Thoracic aorta (tissue), 2 donors: Measurements from ENCODE around the gene GMEB2. TPM values are rescaled to one million over a fixed set of nuclear protein-coding genes. Genes with fewer than 3 reads are reported as not detected.

Experiments used
- ATAC-seq: fragments of 150-250 bp; one replicate; pipeline ENCODE4 v1.8.0; 2017; ENCODE audit warnings: low read depth; ENCODE audit not compliant: insufficient number of reproducible peaks, low FRiP score
- DNase-seq: peaks from one replicate; pipeline ENCODE4 v3.0.0-alpha.2; 2020; ENCODE audit warnings: low spot score
- H3K27ac ChIP-seq, 2 donors: fragments of 200-600 bp; sonication (generic); 1 replicate in 1 of 2; 2 replicates in 1 of 2; pipeline ENCODE4 v1.5.1; 2016; ENCODE audit warnings: mild to moderate bottlenecking in 2 of 2, moderate library complexity in 2 of 2
- H3K27me3 ChIP-seq: fragments of 200-600 bp; sonication (generic); replicated peaks from 2 replicates; pipeline ENCODE4 v1.6.0; 2016; ENCODE audit warnings: mild to moderate bottlenecking; ENCODE audit not compliant: insufficient read depth
- H3K36me3 ChIP-seq: fragments of 200-600 bp; sonication (generic); one replicate; pipeline ENCODE4 v1.5.1; 2016
- H3K4me1 ChIP-seq, 2 donors: fragments of 200-600 bp; sonication (generic); 1 replicate in 1 of 2; 2 replicates in 1 of 2; pipeline versions ENCODE4 v1.5.1 to v1.6.0; 2016; ENCODE audit warnings: low read depth in 2 of 2, mild to moderate bottlenecking in 1 of 2; ENCODE audit not compliant: control insufficient read depth in 1 of 2
- H3K4me3 ChIP-seq: fragments of 200-600 bp; sonication (generic); 2 replicates; pipeline ENCODE4 v1.5.1; 2016; ENCODE audit warnings: mild to moderate bottlenecking
- H3K9me3 ChIP-seq: fragments of 200-600 bp; sonication (generic); 2 replicates; pipeline ENCODE4 v1.5.1; 2016
- total RNA-seq, 2 donors: library from RNA; depleted of rRNA; stranded (reverse); fragments of >200 nt; gene quantifications; one replicate each; pipeline versions ENCODE4 v1.1.0 to v1.2.3, GENCODE V29; 2016
- TF ChIP-seq, protein P1 (sequence below): fragments of 200-600 bp; sonication (generic); IDR thresholded peaks from one replicate; pipeline ENCODE4 v1.5.1; 2019; ENCODE audit warnings: antibody characterized with exemption

The GMEB2 gene
- total RNA-seq, 2 donors from 2014 or later, result 10.0 to 14.7 TPM

DNA sequence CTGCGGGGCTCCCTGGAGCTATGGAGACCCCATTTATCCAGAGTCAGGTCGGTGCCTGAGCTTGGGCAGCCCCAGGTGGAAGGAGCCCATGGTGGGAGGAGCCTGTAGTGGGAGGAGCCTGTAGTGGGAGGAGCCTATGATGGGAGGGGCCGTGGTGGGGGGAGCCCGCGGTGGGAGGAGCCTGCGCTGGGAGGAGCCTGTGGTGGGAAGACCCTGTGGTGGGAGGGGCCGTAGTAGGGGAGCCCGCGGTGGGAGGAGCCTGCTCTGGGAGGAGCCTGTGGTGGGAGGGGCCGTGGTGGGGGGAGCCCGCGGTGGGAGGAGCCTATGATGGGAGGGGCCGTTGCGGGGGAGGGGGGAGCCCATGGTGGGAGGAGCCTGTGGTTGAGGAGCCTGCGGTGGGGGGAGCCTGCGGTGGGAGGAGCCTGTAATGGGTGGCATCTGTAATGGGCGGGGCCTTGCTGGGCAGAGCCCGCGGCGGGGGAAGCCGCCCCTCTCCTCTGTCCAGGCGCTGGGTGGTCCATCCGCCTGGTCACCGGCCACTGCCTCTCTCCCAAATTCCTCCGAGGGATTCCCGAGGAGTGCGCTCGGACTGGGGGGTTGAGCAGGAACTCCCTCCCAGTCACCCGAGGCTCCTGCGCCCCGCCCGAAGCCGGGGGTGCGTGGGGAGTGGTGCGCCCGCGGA, 73.5 kb downstream of the GMEB2 start:
- peaks cover 3% of the 10 kb centered on the region for H3K27me3 ChIP-seq
- DNase-seq, result peak; percentile 41
- no peaks in the 10 kb centered on the region for H3K36me3 ChIP-seq
- peak; percentile 31 for ATAC-seq
- TF ChIP-seq, protein P1, sequence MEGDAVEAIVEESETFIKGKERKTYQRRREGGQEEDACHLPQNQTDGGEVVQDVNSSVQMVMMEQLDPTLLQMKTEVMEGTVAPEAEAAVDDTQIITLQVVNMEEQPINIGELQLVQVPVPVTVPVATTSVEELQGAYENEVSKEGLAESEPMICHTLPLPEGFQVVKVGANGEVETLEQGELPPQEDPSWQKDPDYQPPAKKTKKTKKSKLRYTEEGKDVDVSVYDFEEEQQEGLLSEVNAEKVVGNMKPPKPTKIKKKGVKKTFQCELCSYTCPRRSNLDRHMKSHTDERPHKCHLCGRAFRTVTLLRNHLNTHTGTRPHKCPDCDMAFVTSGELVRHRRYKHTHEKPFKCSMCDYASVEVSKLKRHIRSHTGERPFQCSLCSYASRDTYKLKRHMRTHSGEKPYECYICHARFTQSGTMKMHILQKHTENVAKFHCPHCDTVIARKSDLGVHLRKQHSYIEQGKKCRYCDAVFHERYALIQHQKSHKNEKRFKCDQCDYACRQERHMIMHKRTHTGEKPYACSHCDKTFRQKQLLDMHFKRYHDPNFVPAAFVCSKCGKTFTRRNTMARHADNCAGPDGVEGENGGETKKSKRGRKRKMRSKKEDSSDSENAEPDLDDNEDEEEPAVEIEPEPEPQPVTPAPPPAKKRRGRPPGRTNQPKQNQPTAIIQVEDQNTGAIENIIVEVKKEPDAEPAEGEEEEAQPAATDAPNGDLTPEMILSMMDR, result no peak
- H3K4me3 ChIP-seq, result peak overlapping the region; percentile 77
- peaks cover 3 to 5% of the 10 kb centered on the region in 2 donors for H3K4me1 ChIP-seq
- H3K27ac ChIP-seq, result no peak overlapping the region
- H3K9me3 ChIP-seq, result no peaks in the 10 kb centered on the region

DNA sequence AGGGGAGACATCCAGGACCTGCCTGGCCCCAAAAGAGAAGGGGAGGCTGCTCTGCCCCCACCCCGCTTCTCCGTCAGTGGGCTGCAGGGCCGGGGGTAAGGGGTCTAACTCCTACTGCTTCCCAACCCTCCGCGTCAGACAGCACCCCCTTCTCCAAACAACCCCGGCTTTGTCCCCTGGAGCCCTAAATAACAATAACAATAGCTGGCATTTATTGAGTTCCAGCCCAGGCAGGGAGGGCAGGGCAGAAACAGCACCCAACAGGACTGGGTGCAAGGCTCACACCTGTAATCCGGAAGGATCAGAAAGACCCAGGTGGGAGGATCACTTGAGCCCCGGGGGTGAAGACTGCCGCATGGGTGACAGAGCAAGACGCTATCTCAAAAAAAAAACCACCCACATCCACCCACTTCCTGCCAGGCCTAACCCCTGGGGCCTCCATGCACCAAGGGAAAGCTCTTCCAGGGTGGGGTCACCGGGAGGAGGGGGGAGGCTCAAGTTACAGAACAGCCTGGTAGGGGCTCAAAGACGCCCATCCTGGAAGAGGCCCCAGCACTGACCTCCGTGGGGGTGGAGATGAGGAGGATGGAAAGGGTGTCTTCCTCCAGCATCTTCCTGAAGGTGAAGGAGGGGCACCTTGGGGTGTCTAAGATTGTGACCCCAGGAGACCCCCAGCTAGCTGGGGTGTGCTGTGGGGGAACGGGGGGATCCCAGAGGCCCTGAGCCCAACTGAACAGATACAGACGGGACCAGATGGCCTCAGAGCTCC, 74.2 kb downstream of the GMEB2 start:
- H3K4me1 ChIP-seq, result peaks cover 3 to 5% of the 10 kb centered on the region in 2 donors
- H3K4me3 ChIP-seq, result peak overlapping the region; percentile 77
- DNase-seq, result no peak
- no peak for ATAC-seq
- no peak overlapping the region for H3K27ac ChIP-seq
- TF ChIP-seq, protein P1, result no peak
- H3K27me3 ChIP-seq, result peaks cover 8% of the 10 kb centered on the region
- H3K36me3 ChIP-seq, result no peaks in the 10 kb centered on the region
- no peaks in the 10 kb centered on the region for H3K9me3 ChIP-seq

DNA sequence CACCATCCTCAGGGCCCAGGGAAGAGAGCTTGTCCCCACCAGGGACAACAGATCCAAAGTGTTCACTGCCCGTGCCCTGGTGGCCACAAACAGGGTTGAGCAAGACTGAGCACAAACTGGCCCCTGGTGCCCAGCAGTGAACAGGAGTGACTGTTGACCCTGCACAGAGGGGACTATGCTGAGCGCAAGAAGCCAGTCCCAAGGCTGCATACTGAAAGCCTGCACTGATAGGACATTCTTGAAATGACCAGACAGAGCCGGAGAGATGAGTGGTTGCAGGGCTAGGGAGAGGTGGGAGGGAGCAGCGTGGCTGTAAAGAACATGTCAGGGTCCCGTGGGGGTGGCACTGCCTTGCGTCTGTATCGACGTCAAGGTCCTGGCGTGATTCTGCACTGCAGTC, 75.8 kb downstream of the GMEB2 start:
- ATAC-seq (no peak), DNase-seq (no peak)
- no peaks in the 10 kb centered on the region for H3K36me3 ChIP-seq
- peaks cover 8% of the 10 kb centered on the region for H3K27me3 ChIP-seq
- H3K27ac ChIP-seq, result no peak overlapping the region
- TF ChIP-seq, protein P1, result no peak
- H3K9me3 ChIP-seq, result no peaks in the 10 kb centered on the region
- H3K4me1 ChIP-seq, result peaks cover 3 to 5% of the 10 kb centered on the region in 2 donors
- no peak overlapping the region for H3K4me3 ChIP-seq

DNA sequence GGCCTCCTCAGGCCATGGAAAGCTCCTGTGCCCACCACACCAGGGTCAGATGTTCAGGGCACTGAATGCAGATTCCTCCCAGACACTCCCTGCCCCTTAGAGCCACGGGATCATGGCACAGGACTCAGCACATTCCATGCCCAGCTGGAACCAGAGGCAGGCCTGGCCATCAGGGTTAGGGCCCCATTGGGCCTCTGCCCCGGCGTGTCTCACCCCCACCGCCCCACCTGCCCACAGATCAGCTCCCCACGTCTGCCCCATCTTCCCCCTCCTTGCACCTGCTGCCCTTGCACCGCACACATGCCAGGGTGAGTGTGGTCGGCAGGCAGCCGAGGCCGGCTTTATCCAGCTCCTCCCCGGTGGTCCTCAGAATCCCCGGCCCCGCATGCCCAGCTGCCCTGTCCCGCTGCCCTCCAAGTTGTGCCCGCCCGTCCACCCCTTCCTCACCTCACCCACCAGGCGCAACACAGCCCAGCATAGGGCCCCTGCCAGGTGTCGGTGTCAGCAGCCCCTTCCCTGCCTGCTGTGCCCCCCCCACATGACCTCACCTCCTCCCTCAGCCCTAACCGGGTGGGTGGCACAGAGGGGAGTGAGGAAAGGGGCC, 77.1 kb downstream of the GMEB2 start:
- H3K4me1 ChIP-seq, result peaks cover 3 to 5% of the 10 kb centered on the region in 2 donors
- ATAC-seq, result no peak
- TF ChIP-seq, protein P1, result no peak
- H3K36me3 ChIP-seq, result no peaks in the 10 kb centered on the region
- DNase-seq, result no peak
- H3K27me3 ChIP-seq, result peaks cover 8% of the 10 kb centered on the region
- no peak overlapping the region for H3K4me3 ChIP-seq
- H3K9me3 ChIP-seq, result no peaks in the 10 kb centered on the region
- no peak overlapping the region for H3K27ac ChIP-seq

DNA sequence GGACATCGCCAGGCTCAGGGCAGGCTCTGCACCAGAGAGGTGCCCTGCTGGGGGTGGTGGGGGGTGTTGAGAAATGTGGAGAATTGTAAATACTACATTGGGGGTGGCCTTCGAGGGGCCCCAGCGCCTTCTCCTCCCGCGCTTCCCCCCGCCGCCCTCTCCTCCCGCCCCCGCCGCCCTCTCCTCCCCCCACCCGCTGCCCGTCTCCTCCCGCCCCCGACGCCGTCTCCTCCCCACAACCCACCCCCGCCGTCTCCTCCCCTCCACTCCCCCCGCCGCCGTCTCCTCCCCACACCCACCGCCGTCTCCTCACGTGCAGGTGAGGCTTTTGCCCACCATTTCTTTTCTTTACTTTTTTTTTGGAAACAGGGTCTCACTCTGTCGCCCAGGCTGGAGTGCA, 77.9 kb downstream of the GMEB2 start:
- no peak overlapping the region for H3K4me3 ChIP-seq
- ATAC-seq, result no peak
- TF ChIP-seq, protein P1, result no peak
- H3K27me3 ChIP-seq, result peaks cover 8% of the 10 kb centered on the region
- no peaks in the 10 kb centered on the region for H3K9me3 ChIP-seq
- DNase-seq, result no peak
- H3K27ac ChIP-seq, result no peak overlapping the region
- H3K36me3 ChIP-seq, result no peaks in the 10 kb centered on the region
- H3K4me1 ChIP-seq, result peaks cover 2 to 5% of the 10 kb centered on the region in 2 donors
